GM10266 (cell line): ENCODE data around the gene AP5M1.
"Not testable (repeated sequence)": the region's sequence is repeated elsewhere in the genome, so short reads cannot be mapped to it uniquely, and the experiment has no call there.

Source experiments
- DNase-seq: peaks from one replicate; pipeline ENCODE4 v3.0.0; 2012; ENCODE audit errors: extremely low spot score
- CTCF ChIP-seq: IDR thresholded peaks from 2 replicates; pipeline ENCODE4 v1.5.1; 2012; ENCODE audit warnings: mild to moderate bottlenecking, low read depth; ENCODE audit not compliant: control insufficient read depth, insufficient read depth; ENCODE audit errors: missing control alignments

AP5M1 gene

DNA sequence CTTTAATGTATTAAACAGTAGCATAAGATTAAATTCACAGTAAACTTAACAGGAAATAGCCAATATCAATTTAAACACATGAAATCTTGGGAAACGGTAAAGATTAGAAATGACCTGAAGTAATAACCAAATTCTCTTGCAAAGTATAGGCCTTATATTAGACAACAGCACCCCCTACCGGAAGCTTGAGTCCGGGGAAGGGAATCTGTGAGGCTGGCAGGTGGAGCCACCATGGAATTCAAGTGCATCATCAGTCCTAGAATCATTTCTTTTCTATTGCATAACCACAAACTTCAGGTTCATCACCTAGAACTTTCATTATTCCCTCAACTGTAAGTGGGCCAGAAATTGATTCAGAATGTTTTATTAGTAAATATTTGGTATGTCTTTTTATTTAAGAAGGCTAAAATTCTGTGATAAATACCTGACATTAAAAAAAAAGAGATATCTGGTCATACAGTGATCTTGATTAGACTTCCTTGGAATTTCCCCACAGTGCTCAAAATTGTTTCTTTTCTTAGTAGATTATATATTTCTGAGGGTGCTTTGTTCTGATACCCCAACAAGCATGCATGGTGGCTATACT is 48.6 kb downstream of the AP5M1 start:
- peak; percentile 89 for TF ChIP-seq CTCF
- peak; percentile 57 for DNase-seq

DNA sequence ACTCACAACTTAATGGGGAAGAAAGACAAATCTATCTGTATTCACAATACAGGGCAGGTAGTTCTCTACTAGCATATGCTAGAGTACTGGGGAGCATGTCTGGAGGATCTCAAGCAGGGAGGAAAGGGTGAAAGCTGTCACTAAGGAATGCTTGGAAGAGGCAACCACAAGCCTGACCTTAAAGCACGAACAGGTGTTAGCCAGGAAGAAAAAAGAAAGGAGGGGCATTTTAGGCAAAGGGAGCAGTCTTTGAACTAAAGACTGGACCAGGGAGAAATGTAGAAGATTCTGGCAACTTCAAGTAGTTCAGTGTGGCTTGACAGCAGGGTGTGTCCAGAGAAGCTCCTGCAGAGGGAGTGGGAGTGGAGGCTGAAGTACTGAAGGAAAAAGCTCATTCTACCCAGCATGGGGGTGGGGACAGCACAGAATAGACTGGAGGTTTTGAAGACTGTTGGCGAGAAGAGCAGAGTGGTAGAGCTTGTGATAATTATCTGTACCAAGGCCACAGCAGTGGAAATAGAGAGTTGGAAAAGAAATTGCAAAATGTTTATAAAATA is 50.9 kb downstream of the AP5M1 start:
- DNase-seq: no peak
- TF ChIP-seq CTCF: no peak

- no peak for TF ChIP-seq CTCF
Observed at GRCh38 chr14:57323721-57324120, 55.0 kb downstream of the AP5M1 start.

DNA sequence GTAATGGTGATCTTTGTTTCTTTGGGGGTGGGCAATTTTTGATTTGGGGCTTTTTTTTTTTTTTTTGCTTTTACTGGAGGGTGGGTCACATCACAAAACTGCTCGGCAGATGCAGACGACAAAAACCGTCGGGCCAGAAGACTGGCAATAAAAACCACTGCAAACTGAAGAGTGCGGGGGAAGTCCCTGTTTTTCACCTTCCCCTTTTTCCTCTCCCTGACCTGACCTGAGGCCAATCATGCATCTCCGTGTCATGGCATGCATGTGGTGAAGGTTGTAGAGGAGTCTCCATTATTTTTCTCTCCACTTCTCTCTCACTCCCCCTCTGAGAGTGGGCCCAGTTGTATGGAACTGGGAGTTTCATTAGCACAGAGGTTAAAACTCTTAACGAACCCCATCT is 57.5 kb downstream of the AP5M1 start:
- no peak for TF ChIP-seq CTCF
- peak; percentile 50 for DNase-seq

More at GRCh38 chr14:57323721-57324120, 55.0 kb downstream of the AP5M1 start:
- no peak for DNase-seq

GRCh38 chr14:57329833-57330232 is 61.1 kb downstream of the AP5M1 start:
- TF ChIP-seq CTCF: no peak
- no peak for DNase-seq

GRCh38 chr14:57332475-57332874 is 63.7 kb downstream of the AP5M1 start:
- DNase-seq: not testable (repeated sequence)

DNA sequence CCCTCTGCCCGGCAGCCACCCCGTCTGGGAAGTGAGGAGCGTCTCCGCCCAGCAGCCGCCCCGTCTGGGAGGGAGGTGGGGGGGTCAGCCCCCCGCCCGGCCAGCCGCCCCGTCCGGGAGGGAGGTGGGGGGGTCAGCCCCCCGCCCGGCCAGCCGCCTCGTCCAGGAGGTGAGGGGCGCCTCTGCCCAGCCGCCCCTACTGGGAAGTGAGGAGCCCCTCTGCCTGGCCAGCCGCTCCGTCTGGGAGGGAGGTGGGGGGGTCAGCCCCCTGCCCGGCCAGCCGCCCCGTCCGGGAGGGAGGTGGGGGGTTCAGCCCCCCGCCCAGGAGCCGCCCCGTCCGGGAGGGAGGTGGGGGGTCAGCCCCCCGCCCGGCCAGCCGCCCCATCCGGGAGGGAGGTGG is 65.0 kb downstream of the AP5M1 start:
- not testable (repeated sequence) for DNase-seq

DNA sequence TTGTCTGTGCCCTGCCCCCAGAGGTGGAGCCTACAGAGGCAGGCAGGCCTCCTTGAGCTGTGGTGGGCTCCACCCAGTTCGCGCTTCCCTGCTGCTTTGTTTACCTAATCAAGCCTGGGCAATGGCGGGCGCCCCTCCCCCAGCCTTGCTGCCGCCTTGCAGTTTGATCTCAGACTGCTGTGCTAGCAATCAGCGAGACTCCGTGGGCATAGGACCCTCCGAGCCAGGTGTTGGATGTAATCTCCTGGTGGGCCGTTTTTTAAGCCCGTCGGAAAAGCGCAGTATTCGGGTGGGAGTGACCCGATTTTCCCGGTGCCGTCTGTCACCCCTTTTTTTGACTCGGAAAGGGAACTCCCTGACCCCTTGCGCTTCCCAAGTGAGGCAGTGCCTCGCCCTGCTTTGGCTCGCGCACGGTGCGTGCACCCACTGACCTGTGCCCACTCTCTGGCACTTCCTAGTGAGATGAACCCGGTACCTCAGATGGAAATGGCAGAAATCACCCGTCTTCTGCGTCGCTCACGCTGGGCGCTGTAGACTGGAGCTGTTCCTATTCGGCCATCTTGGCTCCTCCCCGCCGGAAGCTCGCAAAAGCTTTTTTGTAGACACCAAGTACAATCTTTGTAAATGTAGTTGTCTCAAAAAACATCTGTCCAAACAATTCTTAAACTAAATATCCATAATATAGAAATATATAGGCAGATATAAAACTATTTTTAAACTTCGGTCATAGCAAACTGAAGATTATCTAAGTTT is 75.0 kb downstream of the AP5M1 start:
- DNase-seq: not testable (repeated sequence)

GRCh38 chr14:57345106-57345505 is 76.3 kb downstream of the AP5M1 start:
- no peak for TF ChIP-seq CTCF
- DNase-seq: no peak
